K562 treated with DMSO at 1 percent for 24 hours (cell line): ENCODE measurements around the gene CLEC14A. TPM values are rescaled to one million over a fixed set of nuclear protein-coding genes. Genes with fewer than 3 reads are reported as not detected.

Experiments
- total RNA-seq: library from RNA; unstranded; fragments of 300-600 nt; gene quantifications from 2 replicates; pipeline ENCODE4 v1.2.3, GENCODE V29; 2022; ENCODE audit warnings: low read depth; ENCODE audit not compliant: insufficient read depth

CLEC14A gene, protein sequence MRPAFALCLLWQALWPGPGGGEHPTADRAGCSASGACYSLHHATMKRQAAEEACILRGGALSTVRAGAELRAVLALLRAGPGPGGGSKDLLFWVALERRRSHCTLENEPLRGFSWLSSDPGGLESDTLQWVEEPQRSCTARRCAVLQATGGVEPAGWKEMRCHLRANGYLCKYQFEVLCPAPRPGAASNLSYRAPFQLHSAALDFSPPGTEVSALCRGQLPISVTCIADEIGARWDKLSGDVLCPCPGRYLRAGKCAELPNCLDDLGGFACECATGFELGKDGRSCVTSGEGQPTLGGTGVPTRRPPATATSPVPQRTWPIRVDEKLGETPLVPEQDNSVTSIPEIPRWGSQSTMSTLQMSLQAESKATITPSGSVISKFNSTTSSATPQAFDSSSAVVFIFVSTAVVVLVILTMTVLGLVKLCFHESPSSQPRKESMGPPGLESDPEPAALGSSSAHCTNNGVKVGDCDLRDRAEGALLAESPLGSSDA
- total RNA-seq, result not detected in 2 replicates

GRCh38 chr14:38255673-38256532 is at the start of gene CLEC14A:
CLEC14A (minus strand) TSS chr14:38256093; CDS start chr14:38256022, 71 bp downstream.

GRCh38 chr14:38207736-38208617 is 47.9 kb downstream of the CLEC14A start, which contains the start of gene SSTR1:
SSTR1 (plus strand) TSS chr14:38207904; CDS start chr14:38209390, 1,486 bp downstream.

Other genes starting within 250 kb of the CLEC14A start
- not detected in 2 replicates for gene SSTR1, start 48.2 kb downstream of the CLEC14A start, total RNA-seq